22Rv1 (cell line): Measurements from ENCODE around the gene SLC17A3.

Experiments
- H3K27ac ChIP-seq: fragments of 450-650 bp; 2 replicates; pipeline ENCODE4 v1.5.1; 2017
- ZFX ChIP-seq: fragments of 450-650 bp; IDR thresholded peaks from 2 replicates; pipeline ENCODE4 v1.6.1; 2017; ENCODE audit warnings: antibody characterized with exemption, borderline replicate concordance
- TF ChIP-seq, protein P1 (sequence below): fragments of 450-650 bp; IDR thresholded peaks from 2 replicates; pipeline ENCODE4 v1.5.1; 2017; ENCODE audit warnings: mild to moderate bottlenecking

Gene SLC17A3

DNA sequence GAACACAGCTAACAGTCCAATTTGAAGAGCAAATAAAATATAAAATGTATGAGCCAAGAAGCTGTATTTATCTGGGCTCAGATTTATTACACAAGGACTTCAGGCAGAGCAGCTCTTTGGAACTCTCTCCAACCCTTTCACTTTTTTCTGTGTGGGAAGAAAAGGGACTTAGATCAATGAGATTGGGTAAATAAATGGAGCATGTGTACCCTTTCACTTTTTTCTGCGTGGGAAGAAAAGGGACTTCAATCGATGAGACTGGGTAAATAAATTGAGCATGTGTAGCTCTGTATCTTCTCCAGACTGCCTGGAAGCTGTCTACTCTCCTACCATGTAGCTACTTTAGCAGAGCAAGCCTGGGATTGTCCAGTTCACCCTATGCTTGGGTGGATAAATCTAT lies 10.7 kb downstream of the SLC17A3 start:
- TF ChIP-seq ZFX: no peak
- TF ChIP-seq, protein P1, sequence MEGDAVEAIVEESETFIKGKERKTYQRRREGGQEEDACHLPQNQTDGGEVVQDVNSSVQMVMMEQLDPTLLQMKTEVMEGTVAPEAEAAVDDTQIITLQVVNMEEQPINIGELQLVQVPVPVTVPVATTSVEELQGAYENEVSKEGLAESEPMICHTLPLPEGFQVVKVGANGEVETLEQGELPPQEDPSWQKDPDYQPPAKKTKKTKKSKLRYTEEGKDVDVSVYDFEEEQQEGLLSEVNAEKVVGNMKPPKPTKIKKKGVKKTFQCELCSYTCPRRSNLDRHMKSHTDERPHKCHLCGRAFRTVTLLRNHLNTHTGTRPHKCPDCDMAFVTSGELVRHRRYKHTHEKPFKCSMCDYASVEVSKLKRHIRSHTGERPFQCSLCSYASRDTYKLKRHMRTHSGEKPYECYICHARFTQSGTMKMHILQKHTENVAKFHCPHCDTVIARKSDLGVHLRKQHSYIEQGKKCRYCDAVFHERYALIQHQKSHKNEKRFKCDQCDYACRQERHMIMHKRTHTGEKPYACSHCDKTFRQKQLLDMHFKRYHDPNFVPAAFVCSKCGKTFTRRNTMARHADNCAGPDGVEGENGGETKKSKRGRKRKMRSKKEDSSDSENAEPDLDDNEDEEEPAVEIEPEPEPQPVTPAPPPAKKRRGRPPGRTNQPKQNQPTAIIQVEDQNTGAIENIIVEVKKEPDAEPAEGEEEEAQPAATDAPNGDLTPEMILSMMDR: no peak
- H3K27ac ChIP-seq: no peak overlapping the region

DNA sequence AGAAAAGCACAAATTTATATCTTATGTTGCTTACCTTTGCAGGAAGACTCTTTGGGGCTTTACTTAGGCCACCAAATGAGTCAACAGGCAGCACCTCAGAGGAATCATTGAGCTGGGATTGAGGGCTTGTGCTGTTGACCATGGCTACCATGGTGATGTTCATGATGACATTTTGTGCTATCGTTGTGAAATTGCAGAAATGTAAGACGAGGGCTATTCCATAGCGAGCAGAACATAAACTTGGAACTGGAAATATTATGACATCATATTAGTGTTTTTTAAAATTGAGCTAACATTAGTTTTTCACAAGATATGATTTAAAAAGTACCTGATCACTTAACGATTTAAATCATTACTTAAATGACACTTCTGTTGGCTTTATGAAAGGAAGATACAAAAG lies 11.8 kb downstream of the SLC17A3 start:
- no peak for TF ChIP-seq ZFX

DNA sequence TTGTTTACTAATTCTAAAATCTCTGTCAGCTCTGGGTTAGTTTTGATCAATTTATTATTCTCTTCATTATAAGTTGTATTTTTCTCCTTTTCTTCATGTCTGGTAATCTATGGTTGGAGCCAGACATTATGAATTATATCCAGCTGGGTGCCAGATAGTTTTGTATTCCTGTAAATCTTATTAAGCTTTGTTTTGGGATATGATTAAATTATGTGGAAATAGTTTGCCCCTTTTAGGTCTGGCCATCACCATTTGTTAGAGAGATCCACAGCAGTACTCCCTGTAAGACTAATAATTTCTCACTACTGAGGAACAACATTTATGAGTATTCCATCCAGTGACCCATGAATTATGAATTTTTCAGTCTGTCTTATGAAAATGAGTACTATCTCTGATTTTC lies 21.3 kb downstream of the SLC17A3 start:
- TF ChIP-seq, protein P1: no peak
- no peak for TF ChIP-seq ZFX
- H3K27ac ChIP-seq: no peak overlapping the region

More for the DNA sequence above, 11.8 kb downstream of the SLC17A3 start:
- no peak overlapping the region for H3K27ac ChIP-seq

DNA sequence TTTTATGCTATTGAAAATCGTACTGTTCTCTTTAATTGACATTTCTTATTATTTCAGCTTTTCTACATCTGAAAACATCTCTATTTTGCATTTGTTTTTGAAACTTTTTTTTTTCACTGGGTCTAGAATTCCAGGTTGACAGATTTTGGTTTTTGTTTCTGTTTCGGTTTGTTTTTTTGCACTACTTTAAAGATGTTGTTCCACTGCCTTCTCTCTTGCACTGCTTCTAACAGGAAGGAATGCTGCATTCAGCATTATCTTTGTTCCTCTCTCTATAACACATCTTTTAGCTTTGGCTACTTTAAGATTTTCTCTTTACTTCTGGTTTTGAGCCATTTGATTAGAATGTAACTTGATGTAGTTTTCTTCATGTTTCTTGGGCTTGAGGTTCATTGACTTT lies 22.1 kb downstream of the SLC17A3 start:
- no peak overlapping the region for H3K27ac ChIP-seq
- TF ChIP-seq, protein P1: no peak
- no peak for TF ChIP-seq ZFX

DNA sequence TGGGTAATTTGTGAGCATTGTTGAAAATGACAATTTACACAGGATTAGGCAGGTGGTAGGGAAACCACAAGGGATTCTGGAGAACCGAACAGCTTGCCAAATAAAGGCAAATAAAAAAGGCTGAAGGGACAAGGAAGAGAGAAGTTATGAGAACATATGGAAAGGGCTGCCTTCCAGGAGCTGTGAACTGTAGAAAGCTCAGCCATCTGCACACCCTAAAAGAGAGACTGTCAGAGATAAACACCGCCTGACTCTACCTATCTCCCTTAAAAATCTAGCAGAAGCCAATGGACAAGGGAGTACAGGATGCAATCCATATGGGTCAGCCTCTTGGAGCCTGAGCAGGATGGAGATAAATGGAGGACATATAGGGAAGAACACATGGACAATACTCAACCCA lies 29.5 kb downstream of the SLC17A3 start:
- no peak for TF ChIP-seq ZFX
- TF ChIP-seq, protein P1: no peak
- H3K27ac ChIP-seq: no peak overlapping the region

DNA sequence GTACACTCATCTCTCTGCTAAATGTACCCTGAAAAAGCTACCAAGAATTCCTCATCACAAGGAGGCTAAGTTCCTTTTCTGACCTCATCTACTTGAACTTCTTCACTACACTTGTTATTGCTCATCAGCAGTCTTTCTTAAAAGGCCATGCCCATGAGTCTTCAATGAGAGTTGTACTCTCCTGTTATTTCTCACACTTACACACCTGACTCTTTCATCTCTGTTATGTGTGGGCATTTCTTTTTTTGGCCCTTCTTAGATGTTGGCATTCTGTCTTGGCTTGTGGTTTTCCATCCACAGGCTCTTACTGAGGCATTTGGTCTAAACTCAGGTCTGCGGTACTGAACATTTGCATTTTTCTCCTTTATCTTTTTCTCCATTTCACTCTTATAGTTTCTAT lies 31.5 kb downstream of the SLC17A3 start:
- no peak overlapping the region for H3K27ac ChIP-seq
- TF ChIP-seq, protein P1: no peak
- TF ChIP-seq ZFX: no peak

DNA sequence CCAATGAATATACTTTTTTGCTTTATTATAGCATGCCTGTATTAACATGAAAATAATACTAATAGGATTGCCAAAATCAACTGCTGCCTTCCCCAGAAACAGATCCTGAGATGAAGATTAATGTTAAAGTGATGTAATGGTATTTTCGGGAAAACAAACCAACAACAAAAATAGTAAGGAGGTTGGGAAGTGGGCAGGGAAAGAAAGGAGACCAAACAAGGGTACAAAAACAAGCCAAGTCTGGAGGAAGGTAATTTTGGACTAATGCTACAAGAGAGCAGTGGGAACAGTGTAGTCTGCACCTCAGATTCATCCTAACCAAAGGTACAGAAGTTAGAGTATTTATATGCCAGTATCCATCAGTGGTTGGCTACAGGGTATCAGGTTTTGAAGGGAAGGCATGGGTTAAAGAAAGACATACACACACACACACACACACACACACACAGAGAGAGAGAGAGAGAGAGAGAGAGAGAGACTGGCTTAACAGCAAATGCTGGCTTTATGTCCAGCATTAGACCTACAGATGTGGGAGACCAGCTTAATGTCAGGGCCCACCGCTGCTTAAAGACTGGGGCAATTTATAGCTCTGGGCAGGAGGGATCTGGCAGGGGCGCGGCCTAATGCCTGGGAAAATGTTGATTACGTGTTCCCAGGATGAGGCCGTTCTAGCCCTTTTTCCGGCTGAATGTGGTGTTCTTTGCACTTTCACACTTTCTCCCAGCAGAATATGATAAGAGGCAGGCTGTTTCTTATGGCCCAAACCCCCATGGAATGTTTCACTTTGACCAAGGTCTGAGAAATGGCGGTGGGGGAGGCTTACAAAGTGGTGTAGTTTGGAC lies 38.4 kb downstream of the SLC17A3 start:
- no peak for TF ChIP-seq ZFX
- TF ChIP-seq, protein P1: no peak
- H3K27ac ChIP-seq: no peak overlapping the region
